Upper lobe of left lung (tissue), 4 donors: ENCODE results near the gene CDK6.

Experiments
- POLR2A ChIP-seq, 4 donors: fragments of 450-650 bp; IDR thresholded peaks; one replicate each; pipeline ENCODE4 v1.5.1; 2016 to 2017; ENCODE audit warnings: antibody characterized with exemption in 4 of 4, mild to moderate bottlenecking in 2 of 4
- TF ChIP-seq, protein P1 (sequence below), 6 experiments: fragments of 450-650 bp in 4 of 6; fragments of 200-600 bp in 2 of 6; sonication (generic) in 2 of 6; IDR thresholded peaks; one replicate each; pipeline ENCODE4 v1.5.1; 2016 to 2019; ENCODE audit warnings: antibody characterized with exemption in 6 of 6

- no peak for TF ChIP-seq POLR2A (IDR thresholded peaks at IDR 0.05)
- TF ChIP-seq, protein P1, sequence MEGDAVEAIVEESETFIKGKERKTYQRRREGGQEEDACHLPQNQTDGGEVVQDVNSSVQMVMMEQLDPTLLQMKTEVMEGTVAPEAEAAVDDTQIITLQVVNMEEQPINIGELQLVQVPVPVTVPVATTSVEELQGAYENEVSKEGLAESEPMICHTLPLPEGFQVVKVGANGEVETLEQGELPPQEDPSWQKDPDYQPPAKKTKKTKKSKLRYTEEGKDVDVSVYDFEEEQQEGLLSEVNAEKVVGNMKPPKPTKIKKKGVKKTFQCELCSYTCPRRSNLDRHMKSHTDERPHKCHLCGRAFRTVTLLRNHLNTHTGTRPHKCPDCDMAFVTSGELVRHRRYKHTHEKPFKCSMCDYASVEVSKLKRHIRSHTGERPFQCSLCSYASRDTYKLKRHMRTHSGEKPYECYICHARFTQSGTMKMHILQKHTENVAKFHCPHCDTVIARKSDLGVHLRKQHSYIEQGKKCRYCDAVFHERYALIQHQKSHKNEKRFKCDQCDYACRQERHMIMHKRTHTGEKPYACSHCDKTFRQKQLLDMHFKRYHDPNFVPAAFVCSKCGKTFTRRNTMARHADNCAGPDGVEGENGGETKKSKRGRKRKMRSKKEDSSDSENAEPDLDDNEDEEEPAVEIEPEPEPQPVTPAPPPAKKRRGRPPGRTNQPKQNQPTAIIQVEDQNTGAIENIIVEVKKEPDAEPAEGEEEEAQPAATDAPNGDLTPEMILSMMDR (IDR thresholded peaks at IDR 0.05): no peak
These were observed 42.6 kb downstream of the CDK6 start for GRCh38 chr7:92793656-92794205.
